Measurements from ENCODE around the gene LPCAT4.
"Not testable (repeated sequence)": the region's sequence is repeated elsewhere in the genome, so short reads cannot be mapped to it uniquely, and the experiment has no call there.

LPCAT4 gene

GRCh38 chr15:34367101-34368081 lies at the start of gene LPCAT4:
LPCAT4 (minus strand) TSS chr15:34367196; CDS start chr15:34367100, 96 bp downstream.
- ATAC-seq, result peak; percentile 91

GRCh38 chr15:34409511-34409910 lies 42.5 kb upstream of the LPCAT4 start:
- not testable (repeated sequence) for ATAC-seq, DNase-seq

More at GRCh38 chr15:34367101-34368081, at the start of gene LPCAT4:
- peak; percentile 91 for DNase-seq

GRCh38 chr15:34408973-34409372 lies 42.0 kb upstream of the LPCAT4 start:
- ATAC-seq, DNase-seq: not testable (repeated sequence)

GRCh38 chr15:34403899-34404298 lies 36.9 kb upstream of the LPCAT4 start:
- ATAC-seq, result peak; percentile 76
- DNase-seq, result not testable (repeated sequence)

GRCh38 chr15:34403160-34403598 lies 36.2 kb upstream of the LPCAT4 start:
- DNase-seq, result not testable (repeated sequence)
- peak; percentile 75 for ATAC-seq

GRCh38 chr15:34397637-34398259 lies 30.8 kb upstream of the LPCAT4 start:
- not testable (repeated sequence) for DNase-seq
- peak; percentile 97 for ATAC-seq

- not testable (repeated sequence) for ATAC-seq, DNase-seq
Observed at GRCh38 chr15:34392981-34393380, 26.0 kb upstream of the LPCAT4 start.

GRCh38 chr15:34389594-34390086 lies 22.6 kb upstream of the LPCAT4 start:
- DNase-seq, ATAC-seq: not testable (repeated sequence)

- ATAC-seq, DNase-seq: not testable (repeated sequence)
Observed at GRCh38 chr15:34381829-34382521, 15.0 kb upstream of the LPCAT4 start.

- DNase-seq, ATAC-seq: not testable (repeated sequence)
Observed at GRCh38 chr15:34380491-34380890, 13.5 kb upstream of the LPCAT4 start.

GRCh38 chr15:34376856-34377255 lies 9.9 kb upstream of the LPCAT4 start:
- no peak for DNase-seq
- no peak for ATAC-seq

GRCh38 chr15:34375541-34375940 lies 8.5 kb upstream of the LPCAT4 start:
- DNase-seq, ATAC-seq: not testable (repeated sequence)

GRCh38 chr15:34374816-34375215 lies 7.8 kb upstream of the LPCAT4 start:
- no peak for ATAC-seq
- DNase-seq, result no peak

GRCh38 chr15:34373951-34374350 lies 7.0 kb upstream of the LPCAT4 start:
- DNase-seq (no peak), ATAC-seq (no peak)

- DNase-seq (no peak), ATAC-seq (no peak)
Observed at GRCh38 chr15:34370643-34371042, 3.6 kb upstream of the LPCAT4 start.

- ATAC-seq, result no peak
- no peak for DNase-seq
Observed at GRCh38 chr15:34370129-34370528, 3.1 kb upstream of the LPCAT4 start.

GRCh38 chr15:34366271-34367065 lies 528 bp downstream of the LPCAT4 start:
- ATAC-seq (peak; percentile 29), DNase-seq (peak; percentile 72)

- DNase-seq, result no peak
- no peak for ATAC-seq
Observed at GRCh38 chr15:34365836-34366235, 1.2 kb downstream of the LPCAT4 start.

GRCh38 chr15:34365091-34365825 lies 1.7 kb downstream of the LPCAT4 start:
- no peak for ATAC-seq
- DNase-seq, result no peak

- no peak for ATAC-seq
Observed at GRCh38 chr15:34364041-34364440, 3.0 kb downstream of the LPCAT4 start.

More at GRCh38 chr15:34364041-34364440, 3.0 kb downstream of the LPCAT4 start:
- no peak for DNase-seq

Measured in stimulated activated naive CD8-positive, alpha-beta T cell treated with anti-CD3 and anti-CD28 coated beads, Interleukin-15, Interleukin-2, amounts not matched to agents 100 U/mL and 50 U/mL, for 24 hours (primary cell).